Measurements from ENCODE around the gene FRMD4A. TPM values are rescaled to one million over a fixed set of nuclear protein-coding genes. Genes with fewer than 3 reads are reported as not detected.

FRMD4A gene
- total RNA-seq, 2 experiments from 2014 or later: 0.82 to 0.94 TPM

GRCh38 chr10:14093730-14094484 lies 236.8 kb downstream of the FRMD4A start:
- POLR2A ChIA-PET: no interaction called here
- no peaks in the 10 kb centered on the region for H3K4me1 Mint-ChIP-seq (ENCODE audit: low read depth)
- no peak for ATAC-seq
- DNase-seq: no peak
- H3K27ac Mint-ChIP-seq: no peak overlapping the region
- H3K27me3 Mint-ChIP-seq (ENCODE audit: low read depth): no peaks in the 10 kb centered on the region
- no peaks in the 10 kb centered on the region for H3K9me3 Mint-ChIP-seq (ENCODE audit: insufficient read depth)
- CTCF ChIA-PET: interaction anchor here (0.6 to 1.5 kb wide), 5 partner anchors 93 to 310 kb away, joined by 3 read pairs; no protein-coding TSS in a partner anchor
- H3K36me3 Mint-ChIP-seq (ENCODE audit: low read depth): no peaks in the 10 kb centered on the region
- no peak overlapping the region for H3K4me3 Mint-ChIP-seq

GRCh38 chr10:14092799-14093198 lies 237.9 kb downstream of the FRMD4A start:
- Mint-ChIP-seq H3K27me3 (ENCODE audit: low read depth) (no peaks in the 10 kb centered on the region), H3K27ac (no peak overlapping the region), H3K9me3 (ENCODE audit: insufficient read depth) (no peaks in the 10 kb centered on the region), H3K4me3 (no peak overlapping the region), H3K4me1 (ENCODE audit: low read depth) (no peaks in the 10 kb centered on the region), H3K36me3 (ENCODE audit: low read depth) (no peaks in the 10 kb centered on the region)
- POLR2A ChIA-PET: no interaction called here
- ATAC-seq (no peak), DNase-seq (no peak)
- CTCF ChIA-PET: interaction anchor here (1.5 kb wide), 1 partner anchor 94 kb away, joined by 3 read pairs; no protein-coding TSS in a partner anchor

GRCh38 chr10:14089556-14090292 lies 241.0 kb downstream of the FRMD4A start:
- POLR2A ChIA-PET: no interaction called here
- Mint-ChIP-seq H3K9me3 (ENCODE audit: insufficient read depth) (no peaks in the 10 kb centered on the region), H3K27me3 (ENCODE audit: low read depth) (no peaks in the 10 kb centered on the region), H3K27ac (no peak overlapping the region), H3K4me1 (ENCODE audit: low read depth) (no peaks in the 10 kb centered on the region), H3K36me3 (ENCODE audit: low read depth) (no peaks in the 10 kb centered on the region), H3K4me3 (no peak overlapping the region)
- no peak for DNase-seq
- CTCF ChIA-PET: no interaction called here
- ATAC-seq: no peak

GRCh38 chr10:14087566-14087965 lies 243.2 kb downstream of the FRMD4A start:
- DNase-seq (no peak), ATAC-seq (no peak)
- Mint-ChIP-seq H3K9me3 (ENCODE audit: insufficient read depth) (no peaks in the 10 kb centered on the region), H3K27ac (no peak overlapping the region), H3K27me3 (ENCODE audit: low read depth) (no peaks in the 10 kb centered on the region), H3K36me3 (ENCODE audit: low read depth) (no peaks in the 10 kb centered on the region), H3K4me3 (no peak overlapping the region), H3K4me1 (ENCODE audit: low read depth) (no peaks in the 10 kb centered on the region)
- CTCF ChIA-PET: no interaction called here
- POLR2A ChIA-PET: no interaction called here

- no peak for ATAC-seq
- Mint-ChIP-seq H3K4me3 (no peak overlapping the region), H3K27ac (no peak overlapping the region), H3K4me1 (ENCODE audit: low read depth) (no peaks in the 10 kb centered on the region), H3K9me3 (ENCODE audit: insufficient read depth) (no peaks in the 10 kb centered on the region), H3K36me3 (ENCODE audit: low read depth) (no peaks in the 10 kb centered on the region), H3K27me3 (ENCODE audit: low read depth) (no peaks in the 10 kb centered on the region)
- ChIA-PET CTCF (no interaction called here), POLR2A (no interaction called here)
- no peak for DNase-seq
These were observed 244.1 kb downstream of the FRMD4A start for GRCh38 chr10:14086596-14086995.

GRCh38 chr10:14084875-14085274 lies 245.8 kb downstream of the FRMD4A start:
- H3K27me3 Mint-ChIP-seq (ENCODE audit: low read depth): no peaks in the 10 kb centered on the region
- H3K4me1 Mint-ChIP-seq (ENCODE audit: low read depth): no peaks in the 10 kb centered on the region
- CTCF ChIA-PET: no interaction called here
- no peak for ATAC-seq
- H3K9me3 Mint-ChIP-seq (ENCODE audit: insufficient read depth): no peaks in the 10 kb centered on the region
- POLR2A ChIA-PET: no interaction called here
- no peak overlapping the region for H3K27ac Mint-ChIP-seq
- H3K36me3 Mint-ChIP-seq (ENCODE audit: low read depth): no peaks in the 10 kb centered on the region
- H3K4me3 Mint-ChIP-seq: no peak overlapping the region
- DNase-seq: no peak

GRCh38 chr10:14080795-14081194 lies 249.9 kb downstream of the FRMD4A start:
- ChIA-PET CTCF (interaction anchor here (0.9 kb wide), 1 partner anchor 80 kb away, joined by 3 read pairs; no protein-coding TSS in a partner anchor), POLR2A (interaction anchor here (0.6 kb wide), 1 partner anchor 1044 kb away, joined by 3 read pairs; no protein-coding TSS in a partner anchor)
- Mint-ChIP-seq H3K27ac (no peak overlapping the region), H3K4me1 (ENCODE audit: low read depth) (no peaks in the 10 kb centered on the region), H3K4me3 (no peak overlapping the region), H3K9me3 (ENCODE audit: insufficient read depth) (no peaks in the 10 kb centered on the region), H3K27me3 (ENCODE audit: low read depth) (no peaks in the 10 kb centered on the region), H3K36me3 (ENCODE audit: low read depth) (no peaks in the 10 kb centered on the region)
- ATAC-seq: no peak
- no peak for DNase-seq

- Mint-ChIP-seq H3K9me3 (ENCODE audit: insufficient read depth) (no peaks in the 10 kb centered on the region), H3K4me3 (no peak overlapping the region), H3K36me3 (ENCODE audit: low read depth) (no peaks in the 10 kb centered on the region), H3K4me1 (ENCODE audit: low read depth) (no peaks in the 10 kb centered on the region), H3K27me3 (ENCODE audit: low read depth) (peaks cover 2% of the 10 kb centered on the region), H3K27ac (no peak overlapping the region)
- ChIA-PET POLR2A (no interaction called here), CTCF (no interaction called here)
- DNase-seq: no peak
- ATAC-seq: no peak
These were observed 253.3 kb downstream of the FRMD4A start for GRCh38 chr10:14077430-14077829.

GRCh38 chr10:14074062-14074884 lies 256.5 kb downstream of the FRMD4A start:
- no peak for ATAC-seq
- no peak overlapping the region for H3K27ac Mint-ChIP-seq
- POLR2A ChIA-PET: no interaction called here

GRCh38 chr10:14072541-14072940 lies 258.2 kb downstream of the FRMD4A start:
- POLR2A ChIA-PET: no interaction called here
- DNase-seq: no peak
- no peak for ATAC-seq
- Mint-ChIP-seq H3K4me1 (ENCODE audit: low read depth) (no peaks in the 10 kb centered on the region), H3K36me3 (ENCODE audit: low read depth) (no peaks in the 10 kb centered on the region), H3K27ac (no peak overlapping the region), H3K4me3 (no peak overlapping the region), H3K27me3 (ENCODE audit: low read depth) (peaks cover 11% of the 10 kb centered on the region), H3K9me3 (ENCODE audit: insufficient read depth) (no peaks in the 10 kb centered on the region)
- CTCF ChIA-PET: interaction anchor here (0.7 kb wide), 1 partner anchor 486 kb away, joined by 3 read pairs; the partner anchor contains the start of gene PRPF18

More at GRCh38 chr10:14074062-14074884, 256.5 kb downstream of the FRMD4A start:
- Mint-ChIP-seq H3K36me3 (ENCODE audit: low read depth) (no peaks in the 10 kb centered on the region), H3K27me3 (ENCODE audit: low read depth) (peaks cover 11% of the 10 kb centered on the region), H3K4me1 (ENCODE audit: low read depth) (no peaks in the 10 kb centered on the region), H3K4me3 (no peak overlapping the region), H3K9me3 (ENCODE audit: insufficient read depth) (no peaks in the 10 kb centered on the region)
- no peak for DNase-seq
- CTCF ChIA-PET: no interaction called here

- peaks cover 11% of the 10 kb centered on the region for H3K27me3 Mint-ChIP-seq (ENCODE audit: low read depth)
- ATAC-seq (no peak), DNase-seq (no peak)
- H3K27ac Mint-ChIP-seq: no peak overlapping the region
- ChIA-PET CTCF (interaction anchor here (0.7 kb wide), 1 partner anchor 485 kb away, joined by 3 read pairs; the partner anchor contains the start of gene PRPF18), POLR2A (no interaction called here)
- no peaks in the 10 kb centered on the region for H3K9me3 Mint-ChIP-seq (ENCODE audit: insufficient read depth)
- no peak overlapping the region for H3K4me3 Mint-ChIP-seq
- no peaks in the 10 kb centered on the region for H3K36me3 Mint-ChIP-seq (ENCODE audit: low read depth)
- no peaks in the 10 kb centered on the region for H3K4me1 Mint-ChIP-seq (ENCODE audit: low read depth)
These were observed 258.8 kb downstream of the FRMD4A start for GRCh38 chr10:14071956-14072355.

Data from activated CD8-positive, alpha-beta T cell treated with anti-CD3 and anti-CD28 coated beads, Interleukin-2, amount 10 ng/mL, durations not matched to agents 7 days and 5 days (primary cell).